NAMALWA (cell line): Measurements from ENCODE around the gene UGT1A1.

Source experiments
- DNase-seq: peaks from one replicate; pipeline ENCODE4 v3.0.0-alpha.2; 2015; ENCODE audit warnings: low spot score

The UGT1A1 gene

GRCh38 chr2:233798335-233799086, 38.4 kb downstream of the UGT1A1 start:
- DNase-seq: no peak

DNA sequence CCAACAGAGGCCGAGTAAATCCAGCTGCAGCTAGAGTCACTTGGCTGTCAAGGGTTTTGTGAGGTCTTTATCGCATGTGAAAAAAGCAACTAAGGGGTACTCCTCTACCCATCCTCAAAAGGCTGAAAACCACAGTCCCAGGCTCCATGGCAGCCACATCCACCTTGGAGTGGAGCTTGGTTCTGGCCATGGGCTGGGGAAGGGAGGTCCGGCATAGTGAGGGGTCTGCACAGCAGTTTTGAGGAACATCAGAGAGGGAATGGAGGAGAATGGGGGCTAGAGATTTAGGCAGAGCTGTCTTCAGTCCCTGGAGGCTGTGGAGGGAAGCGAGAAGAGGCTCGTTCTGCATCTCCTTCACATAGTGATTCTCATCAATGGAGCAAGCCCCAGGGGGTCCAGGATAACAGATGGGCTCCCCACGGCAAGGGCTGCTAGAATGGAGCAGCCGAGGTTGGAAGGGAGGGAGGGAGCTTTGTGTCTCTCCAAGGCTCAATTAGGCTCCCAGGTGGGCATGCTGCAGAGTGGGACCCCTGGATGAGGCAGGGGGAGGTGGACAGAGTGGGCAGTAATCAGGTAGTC, 39.1 kb downstream of the UGT1A1 start:
- DNase-seq: no peak

DNA sequence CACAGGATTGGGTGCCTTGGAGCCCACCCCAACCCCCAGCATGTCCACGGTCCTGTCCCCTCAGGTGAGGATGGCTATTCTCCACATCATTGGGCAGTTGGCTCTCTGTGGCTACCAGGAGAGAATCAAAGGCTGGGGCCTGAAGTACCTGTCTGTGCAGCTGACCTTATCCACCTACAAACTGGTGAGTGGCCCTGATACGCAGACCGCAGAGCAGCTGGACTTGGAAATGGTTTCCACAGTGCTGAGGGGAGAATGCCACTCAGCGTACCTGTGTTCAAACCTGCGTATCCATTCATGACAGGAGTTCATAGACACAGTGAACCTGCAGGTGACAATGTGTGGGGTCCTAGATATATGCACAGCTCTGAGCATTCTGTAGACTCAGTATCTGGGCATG, 39.6 kb downstream of the UGT1A1 start:
- DNase-seq: no peak

DNA sequence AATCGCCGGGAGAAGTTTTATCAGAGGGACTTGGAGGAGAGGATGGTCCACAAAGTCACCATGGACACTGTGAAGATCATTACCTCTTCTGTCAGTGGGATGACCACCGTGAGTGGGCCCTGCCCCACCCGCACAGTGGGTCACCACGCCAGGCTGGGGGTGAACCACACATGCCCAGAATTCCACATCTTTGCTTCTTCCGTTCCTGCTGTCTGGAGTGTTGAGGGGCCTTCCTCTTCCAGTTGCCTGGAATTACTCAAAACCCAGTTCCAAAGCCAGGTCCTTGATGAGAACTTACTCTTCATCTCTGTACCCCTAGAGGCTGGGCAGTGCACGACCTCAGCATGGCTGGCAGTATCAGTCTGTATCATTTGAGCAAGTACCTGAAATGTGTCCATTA, 40.1 kb downstream of the UGT1A1 start:
- DNase-seq: no peak

GRCh38 chr2:233801357-233802131, 41.5 kb downstream of the UGT1A1 start:
- DNase-seq: peak; percentile 54

DNA sequence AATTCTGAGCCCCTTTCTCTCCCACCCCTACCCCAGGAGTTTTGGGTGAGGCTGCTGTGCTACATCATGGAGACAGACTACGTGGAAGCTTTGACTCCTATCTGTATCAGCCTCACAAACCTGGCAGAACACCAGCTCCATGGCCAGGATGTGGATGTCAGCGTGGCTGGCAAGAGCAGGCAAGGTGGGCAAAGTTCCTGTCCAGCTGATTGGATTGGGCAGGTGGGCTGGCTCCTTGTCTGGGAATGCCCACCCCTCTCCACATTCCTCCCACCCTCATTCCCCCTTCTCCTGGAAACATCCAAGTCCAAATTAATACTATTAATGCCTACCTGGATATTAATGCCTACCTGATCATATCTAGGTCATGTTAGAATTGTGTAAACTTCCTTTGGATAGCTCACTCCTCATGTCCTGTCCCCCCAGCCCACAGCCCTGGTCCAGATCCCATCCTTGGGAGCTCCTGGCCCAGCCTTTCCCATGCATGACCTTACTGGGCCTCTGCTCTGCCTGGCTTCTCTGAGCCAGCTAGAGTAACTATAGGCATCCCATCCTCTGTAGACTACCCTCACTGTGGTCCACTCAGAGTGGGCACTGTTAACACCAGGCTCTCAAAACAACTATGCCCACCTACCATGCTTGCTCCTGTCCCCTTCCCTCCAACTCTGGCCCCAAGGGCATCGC, 42.2 kb downstream of the UGT1A1 start:
- DNase-seq: no peak

DNA sequence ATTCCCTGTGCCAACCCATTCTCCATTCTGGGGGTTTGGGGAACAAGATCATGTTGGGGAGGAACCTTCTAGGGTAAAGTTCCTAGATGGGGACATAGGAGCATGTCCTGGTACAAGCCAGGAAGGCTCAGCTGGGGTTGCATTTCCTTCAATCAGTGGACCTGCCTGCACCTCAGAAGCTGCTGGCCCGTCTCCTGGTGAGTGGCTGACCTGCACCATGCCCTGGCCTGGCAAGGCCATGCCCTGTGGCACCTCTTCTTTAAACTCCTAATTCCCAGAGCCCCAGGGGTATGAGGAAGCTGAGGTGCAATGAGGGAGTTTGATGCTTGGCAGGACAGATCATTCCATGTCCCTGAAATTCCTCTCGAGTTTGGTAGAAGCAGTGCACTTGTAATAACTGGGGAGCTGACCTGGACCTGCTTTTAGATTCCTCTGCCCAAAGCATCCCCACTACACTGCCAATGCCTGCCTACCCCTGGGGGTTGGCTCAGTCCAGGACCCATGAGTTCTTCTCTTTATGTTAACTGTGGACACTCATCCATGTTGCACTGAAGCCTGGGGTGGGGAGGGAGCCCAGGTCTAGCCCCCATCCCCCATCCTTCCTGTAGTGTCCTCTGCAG, 43.3 kb downstream of the UGT1A1 start:
- no peak for DNase-seq

- DNase-seq: no peak
Observed at GRCh38 chr2:233803994-233804393, 43.9 kb downstream of the UGT1A1 start.

GRCh38 chr2:233807215-233807865, 47.3 kb downstream of the UGT1A1 start:
- no peak for DNase-seq

DNA sequence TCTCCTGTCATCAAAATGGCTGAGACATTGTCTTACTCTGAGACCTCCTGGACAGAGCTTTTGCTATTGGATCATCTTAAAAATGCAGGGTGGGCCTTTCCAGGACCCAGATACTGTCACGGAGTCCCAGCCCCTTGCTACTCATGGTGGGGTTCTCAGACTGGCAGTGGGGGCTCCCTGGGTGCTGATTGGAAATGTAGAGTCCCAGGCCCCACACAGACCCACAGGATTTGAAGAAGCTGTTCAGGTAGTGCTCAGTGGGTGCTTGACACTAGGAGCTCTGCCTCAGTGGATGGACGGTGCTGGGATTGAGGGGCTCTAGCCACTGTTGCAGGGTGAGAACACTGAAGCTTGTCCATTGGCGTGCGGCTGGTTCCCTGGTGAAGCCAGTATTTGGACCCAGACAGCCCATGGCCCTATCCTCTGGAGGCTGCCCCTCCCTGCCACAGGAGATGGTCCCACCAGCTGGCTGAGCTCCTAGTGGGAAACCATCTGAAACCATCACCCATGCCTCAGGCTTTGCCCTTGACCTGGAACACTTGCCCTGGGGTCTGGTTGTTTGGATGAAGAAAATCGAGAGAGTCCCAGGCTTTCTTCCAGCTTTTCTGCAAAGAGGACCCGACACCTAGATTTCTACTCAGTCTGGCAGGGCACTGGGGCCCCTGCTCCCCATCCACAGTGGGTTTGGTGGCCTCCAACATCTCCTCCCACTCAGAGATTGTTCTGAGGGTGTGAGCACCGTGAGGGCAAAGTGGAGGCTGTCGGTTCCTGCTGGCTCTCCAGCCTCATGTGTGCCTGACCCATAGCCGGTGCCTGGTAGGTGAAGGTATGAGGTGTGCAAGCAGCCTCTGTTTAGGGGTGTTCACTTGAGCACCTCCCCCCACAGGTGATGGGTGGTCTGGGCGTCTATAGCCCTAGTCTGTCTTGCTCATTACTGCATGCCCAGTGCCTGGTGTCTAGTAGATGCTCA, 48.2 kb downstream of the UGT1A1 start:
- no peak for DNase-seq

- no peak for DNase-seq
Observed at GRCh38 chr2:233810385-233810784, 50.3 kb downstream of the UGT1A1 start.

DNA sequence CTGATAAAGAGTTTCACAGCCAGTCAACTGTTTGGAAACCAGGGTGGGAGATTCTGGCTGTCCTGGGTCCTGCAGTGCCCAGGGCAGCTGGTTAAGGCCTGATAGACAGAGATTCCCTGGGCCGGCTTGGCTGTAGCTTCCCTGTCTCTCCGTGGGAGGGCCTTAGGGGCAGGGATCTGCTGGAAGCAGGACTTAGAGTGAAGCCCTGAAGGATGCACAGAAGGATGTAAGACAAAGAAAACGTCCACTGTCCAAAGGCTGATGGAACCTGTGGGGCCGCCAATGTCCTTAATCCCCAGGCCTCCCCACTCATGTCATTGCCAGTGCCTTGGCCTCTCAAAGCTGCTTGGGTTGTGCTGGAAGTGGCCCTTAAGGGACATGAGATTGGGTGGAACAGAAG, 51.0 kb downstream of the UGT1A1 start:
- DNase-seq: no peak

- DNase-seq: no peak
Observed at GRCh38 chr2:233811732-233812131, 51.7 kb downstream of the UGT1A1 start.

DNA sequence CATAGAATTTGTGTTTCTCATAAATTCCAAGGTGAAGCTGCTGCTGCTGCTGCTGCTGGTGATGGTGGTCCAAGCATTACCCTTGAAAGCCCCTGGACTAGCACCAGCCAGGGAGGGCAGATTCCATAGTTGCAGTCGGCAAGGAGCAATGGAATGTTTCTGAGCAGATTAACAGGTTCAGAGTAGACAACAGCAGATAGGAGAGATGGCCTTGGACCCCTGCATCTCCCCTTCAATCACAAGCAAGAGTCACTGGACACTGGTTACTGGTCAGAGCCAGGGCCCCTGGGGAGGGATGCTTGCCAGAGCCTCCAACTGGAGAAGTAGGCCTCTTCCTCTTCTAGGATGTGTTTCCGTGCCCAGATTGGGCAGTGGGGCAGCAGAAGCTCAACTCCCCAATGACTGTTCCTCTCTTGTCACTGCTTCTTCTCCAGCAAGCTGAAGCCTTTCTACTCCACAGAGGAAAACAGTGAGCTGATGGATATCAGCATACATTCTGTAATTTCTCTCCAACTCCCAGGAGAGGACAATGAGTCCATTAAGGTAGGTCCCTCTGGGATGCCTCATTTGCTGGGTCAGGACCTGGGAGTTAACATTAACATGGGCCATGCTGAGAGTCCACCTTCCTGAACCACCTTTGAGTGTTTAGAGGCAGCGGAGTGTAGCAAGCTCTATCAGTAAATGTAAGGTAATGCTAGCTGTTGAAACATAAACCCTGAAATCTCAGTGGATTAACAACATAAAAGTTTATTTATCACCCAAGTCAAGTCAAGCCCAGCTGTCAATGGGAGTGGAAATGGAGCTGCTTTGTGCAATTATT, 53.4 kb downstream of the UGT1A1 start:
- DNase-seq: no peak

DNA sequence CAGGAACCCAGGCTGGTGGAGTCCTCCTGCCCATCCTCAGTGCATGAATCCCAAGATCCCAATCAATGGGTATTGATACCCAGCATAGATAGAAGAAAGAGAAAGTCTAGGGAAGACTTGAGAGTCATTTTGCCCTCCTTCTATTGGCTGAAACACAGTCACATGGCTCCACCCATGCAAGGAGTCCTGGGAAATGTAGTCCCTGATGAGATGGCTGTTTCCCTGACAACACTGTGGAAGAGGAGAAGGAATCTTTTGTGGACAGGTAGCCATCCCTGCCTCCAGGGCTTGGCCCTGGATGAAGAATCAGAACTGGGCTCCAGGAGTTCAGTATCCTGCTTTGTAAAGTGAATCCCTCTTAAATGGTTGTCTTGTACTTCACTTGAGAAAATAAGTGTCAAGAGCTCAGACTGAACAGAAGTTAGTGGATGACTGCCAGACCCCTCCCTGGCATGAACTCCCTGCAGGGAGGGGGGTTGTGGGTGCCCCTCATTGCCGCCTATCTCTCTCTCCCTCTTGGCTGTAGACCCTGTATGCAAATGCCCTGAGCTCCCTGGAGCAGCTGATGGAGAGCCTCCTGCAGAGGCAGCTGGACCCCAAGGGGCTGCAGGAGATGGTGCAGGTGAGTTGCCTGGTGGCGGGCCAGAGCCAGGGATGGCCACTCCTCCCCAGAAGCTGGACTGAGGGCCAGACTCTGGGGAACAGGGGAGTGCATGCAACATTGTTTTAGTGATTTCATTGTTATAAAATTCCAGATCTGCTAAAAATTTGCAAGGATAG, 54.2 kb downstream of the UGT1A1 start:
- DNase-seq: no peak

DNA sequence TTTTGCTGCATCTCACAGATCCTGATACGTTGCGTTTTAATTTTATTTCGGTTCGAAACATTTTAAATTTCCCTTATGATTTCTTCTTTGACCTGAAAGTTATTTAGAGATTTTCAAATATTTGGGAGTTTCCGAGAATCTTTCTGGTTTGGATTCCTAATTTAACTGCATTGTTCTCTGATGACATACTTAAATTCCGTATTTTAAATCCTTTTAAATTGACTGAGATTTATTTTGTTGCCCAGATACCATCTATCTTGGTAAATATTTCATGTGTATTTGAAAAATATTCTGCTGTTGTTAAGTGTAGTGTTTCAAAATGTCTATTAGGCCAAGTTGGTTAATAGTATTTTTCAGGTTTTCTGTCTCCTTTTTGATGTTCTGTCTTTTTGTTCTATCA, 55.8 kb downstream of the UGT1A1 start:
- no peak for DNase-seq

DNA sequence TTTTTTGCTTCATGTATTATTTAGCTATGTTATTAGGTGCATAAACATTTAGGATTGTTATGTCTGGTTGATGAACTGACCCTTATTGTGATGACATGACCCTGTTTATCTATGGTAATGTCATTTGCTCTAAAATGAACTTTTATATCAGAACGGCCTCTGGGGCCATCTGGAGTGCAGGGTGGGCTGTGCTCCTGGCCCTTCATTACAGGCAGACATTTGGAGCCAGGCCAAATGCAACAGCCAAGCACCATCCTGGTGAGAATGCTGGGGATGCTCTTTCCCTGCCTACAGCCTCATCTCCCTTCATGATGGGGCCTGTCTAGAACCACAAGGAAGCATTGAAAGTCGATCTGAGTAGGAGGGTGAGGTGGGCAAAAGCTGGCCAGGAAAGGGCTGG, 56.3 kb downstream of the UGT1A1 start:
- no peak for DNase-seq

DNA sequence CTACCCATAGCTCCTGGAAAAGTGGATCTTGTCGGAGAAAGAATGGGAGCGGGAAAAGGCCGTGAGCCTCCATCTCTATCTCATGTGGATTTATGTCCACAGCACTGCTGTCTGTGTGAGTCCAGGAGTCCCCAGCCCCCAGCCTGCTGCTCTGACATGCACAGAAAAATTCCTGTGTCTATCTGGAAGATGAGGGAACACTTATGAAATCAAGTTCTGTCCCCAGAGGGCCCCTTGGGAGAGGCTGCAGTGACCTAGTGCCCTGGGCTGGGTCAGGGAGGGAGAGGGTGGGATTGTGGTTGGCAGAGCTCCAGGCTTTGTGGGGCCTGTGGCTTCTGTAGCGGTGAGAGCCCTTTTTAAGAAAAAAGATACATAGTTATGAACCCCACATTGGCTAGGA, 56.7 kb downstream of the UGT1A1 start:
- no peak for DNase-seq
